GM06990 (cell line): ENCODE results near the gene ARHGAP11B.
"Not testable (repeated sequence)": the region's sequence is repeated elsewhere in the genome, so short reads cannot be mapped to it uniquely, and the experiment has no call there.

Experiments
- DNase-seq: peaks from one replicate; pipeline ENCODE4 v3.0.0-alpha.2; 2011; ENCODE audit not compliant: insufficient read length; ENCODE audit errors: extremely low read depth
- H3K27me3 ChIP-seq: replicated peaks from 2 replicates; pipeline ENCODE4 v1.6.0; 2011; ENCODE audit warnings: low read length; ENCODE audit not compliant: control insufficient read depth, insufficient read depth
- H3K36me3 ChIP-seq: 2 replicates; pipeline ENCODE4 v1.5.1; 2011; ENCODE audit warnings: low read length; ENCODE audit not compliant: control insufficient read depth, insufficient read depth
- H3K4me3 ChIP-seq: replicated peaks from 2 replicates; pipeline ENCODE4 v1.5.1; 2011; ENCODE audit warnings: low read depth, mild to moderate bottlenecking, control low read depth, low read length

The ARHGAP11B gene

DNA sequence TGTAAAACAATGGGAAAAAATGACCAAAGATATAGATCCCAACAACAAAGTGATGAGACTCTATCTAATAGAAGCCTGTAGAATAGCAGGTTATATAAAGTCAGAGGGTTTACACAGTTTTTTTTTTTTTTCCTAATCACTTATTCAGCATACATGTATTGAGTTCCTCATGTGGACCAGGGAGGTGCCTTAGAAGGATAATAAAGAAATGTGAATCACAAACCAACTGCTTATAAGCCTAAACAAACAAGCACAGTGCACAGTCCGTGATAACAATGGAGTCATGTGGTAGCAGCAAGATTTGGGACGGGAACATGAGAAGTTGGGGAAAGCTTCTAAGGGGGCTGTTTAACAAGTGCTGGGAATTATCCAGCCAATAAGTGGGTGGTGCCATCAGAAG lies 60.7 kb downstream of the ARHGAP11B start:
- H3K36me3 ChIP-seq, H3K4me3 ChIP-seq, DNase-seq, H3K27me3 ChIP-seq: not testable (repeated sequence)
